Stimulated activated CD8-positive, alpha-beta memory T cell treated with anti-CD3 and anti-CD28 coated beads, Interleukin-7, amount 100 ng/mL, for 24 hours (primary cell): ENCODE measurements around the gene CDH13.

Experiments used
- DNase-seq: peaks from one replicate; pipeline ENCODE4 v3.0.0-alpha.2; 2020; ENCODE audit warnings: low read depth

CDH13 gene

DNA sequence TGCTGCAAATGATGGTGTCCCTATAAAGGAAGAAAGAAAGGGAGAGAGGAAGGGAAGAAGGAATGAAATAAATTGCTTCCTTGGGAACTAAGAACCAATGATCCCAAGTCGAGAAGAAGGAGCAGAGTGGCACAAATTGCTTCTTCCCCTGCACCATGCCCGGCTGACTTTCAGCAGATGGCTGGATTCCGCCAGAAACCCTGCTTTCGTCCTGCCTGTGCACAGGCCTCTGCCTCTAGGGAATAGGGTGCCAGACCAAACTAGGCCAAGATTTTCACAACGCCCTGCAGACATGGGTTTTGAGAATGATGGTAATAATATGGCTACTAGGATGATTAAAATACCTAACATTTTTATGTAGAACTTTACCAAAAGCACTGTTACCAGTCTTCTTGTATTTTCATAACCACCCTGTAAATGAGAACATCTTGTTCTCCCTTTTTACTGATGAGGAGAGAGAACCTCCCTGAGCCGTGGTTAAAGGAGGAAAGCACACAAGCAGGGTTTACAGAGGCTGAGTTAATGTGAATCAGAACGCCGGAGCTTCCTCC is 1058.9 kb downstream of the CDH13 start:
- DNase-seq = no peak

DNA sequence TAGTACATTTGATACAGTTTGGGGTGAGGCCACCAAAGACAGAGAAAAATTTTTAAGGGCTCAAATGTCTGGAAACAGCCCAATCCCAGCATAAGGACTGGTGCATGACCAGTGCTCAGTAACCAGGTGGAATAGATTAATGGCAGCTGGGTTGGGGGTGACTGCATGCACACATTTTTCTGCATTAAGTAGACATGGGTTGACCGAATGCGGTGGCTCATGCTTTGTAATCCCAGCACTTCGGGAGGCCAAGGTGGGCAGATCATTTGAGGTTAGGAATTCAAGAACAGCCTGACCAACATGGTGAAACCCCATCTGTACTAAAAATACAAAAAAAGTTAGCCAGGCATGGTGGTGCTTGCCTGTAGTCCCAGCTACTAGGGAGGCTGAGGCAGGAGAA is 1060.0 kb downstream of the CDH13 start:
- no peak for DNase-seq

DNA sequence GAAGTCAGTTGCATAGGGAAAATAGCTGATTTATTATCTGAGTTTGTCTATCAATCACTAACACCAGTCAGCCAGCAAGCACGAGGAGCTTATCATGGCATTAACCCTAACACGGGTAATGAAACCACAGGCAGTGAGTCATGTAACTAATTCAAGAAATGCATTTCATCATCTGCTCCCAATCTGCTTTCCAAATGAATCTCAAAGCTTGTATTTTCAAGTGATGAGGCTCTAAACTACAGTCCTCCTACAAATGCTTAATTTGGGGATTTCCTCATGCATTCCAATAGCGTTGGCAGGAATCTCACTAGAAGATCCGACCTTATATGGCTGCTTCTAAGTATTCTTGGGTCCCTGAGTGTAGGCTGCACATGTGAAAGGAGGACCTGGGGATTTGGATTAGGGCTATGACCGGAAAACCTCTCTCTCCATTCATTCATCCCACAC is 1062.6 kb downstream of the CDH13 start:
- no peak for DNase-seq

DNA sequence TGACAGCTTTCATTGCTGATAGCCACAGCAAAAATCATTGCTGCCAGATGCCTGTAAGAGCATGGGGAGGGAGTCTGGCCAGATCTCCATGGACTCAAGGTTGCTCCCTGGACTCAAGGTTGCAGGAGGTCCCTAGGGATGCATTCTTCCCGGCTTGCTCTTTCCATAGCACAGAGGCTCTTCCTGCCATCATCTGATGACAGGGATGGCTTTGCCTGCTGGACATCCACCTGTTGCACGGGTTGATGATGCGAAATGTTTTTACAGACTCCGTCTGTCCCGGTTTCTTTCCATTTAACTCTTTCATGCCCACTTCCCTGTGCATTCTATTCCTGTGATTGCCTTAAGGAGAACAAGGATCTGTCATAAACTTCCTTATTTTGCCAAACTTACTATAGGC is 1065.5 kb downstream of the CDH13 start:
- DNase-seq = no peak

DNA sequence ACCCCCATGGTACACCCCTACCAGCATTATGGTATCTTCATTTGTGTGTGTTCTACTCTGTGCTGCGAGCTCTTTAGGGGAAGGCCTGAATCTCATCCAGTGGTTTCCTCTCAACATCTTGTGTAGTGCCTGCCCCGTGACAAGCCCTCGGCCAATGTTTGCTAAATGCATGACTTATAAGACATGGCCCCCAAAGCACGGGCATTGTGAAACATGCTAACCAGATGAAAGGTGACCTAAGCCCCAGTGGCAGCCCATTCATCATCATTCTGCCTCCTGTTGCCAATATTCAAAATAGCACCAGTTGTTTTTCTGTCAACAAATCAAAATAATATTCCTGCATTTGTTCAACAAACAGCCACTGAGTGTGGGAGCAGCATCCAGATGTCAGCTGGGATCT is 1072.2 kb downstream of the CDH13 start:
- DNase-seq = no peak

DNA sequence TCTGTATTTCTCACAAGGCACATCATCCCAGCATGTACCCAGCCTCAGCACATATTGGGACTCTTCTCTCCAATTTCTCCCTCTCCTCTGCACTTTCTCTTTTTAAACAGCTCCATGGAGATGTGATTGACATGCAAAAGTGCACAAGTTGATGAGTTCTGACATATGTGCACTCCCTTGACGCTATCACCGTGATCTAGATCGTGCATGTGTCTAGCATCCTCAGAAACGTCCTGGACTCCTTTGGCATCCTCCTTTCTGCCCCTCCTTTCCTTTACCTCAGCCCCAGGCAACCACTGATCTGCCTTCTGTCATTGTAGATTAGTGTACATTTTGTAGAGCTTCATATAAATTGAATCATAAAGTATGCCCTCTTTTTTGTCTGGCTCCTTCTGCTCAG is 1073.0 kb downstream of the CDH13 start:
- no peak for DNase-seq

DNA sequence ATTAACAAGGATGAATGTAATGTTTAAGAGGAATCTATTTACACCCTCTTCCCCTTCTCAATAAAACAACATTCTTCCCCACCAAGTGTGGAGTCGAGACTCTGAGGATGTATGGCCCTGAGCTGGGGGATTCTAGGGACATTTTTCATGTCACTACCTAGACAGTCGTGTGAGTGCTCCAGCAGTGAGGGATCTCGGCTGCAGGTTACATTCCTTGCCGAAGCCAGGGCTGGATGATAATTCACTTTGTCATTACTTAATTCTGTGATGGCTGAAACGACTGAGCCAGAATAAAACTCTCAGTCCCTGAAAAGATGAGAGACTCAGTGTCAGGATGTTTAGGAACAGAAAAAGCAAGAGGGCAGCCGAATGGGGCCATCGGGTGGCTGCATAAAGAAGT is 1074.1 kb downstream of the CDH13 start:
- no peak for DNase-seq

DNA sequence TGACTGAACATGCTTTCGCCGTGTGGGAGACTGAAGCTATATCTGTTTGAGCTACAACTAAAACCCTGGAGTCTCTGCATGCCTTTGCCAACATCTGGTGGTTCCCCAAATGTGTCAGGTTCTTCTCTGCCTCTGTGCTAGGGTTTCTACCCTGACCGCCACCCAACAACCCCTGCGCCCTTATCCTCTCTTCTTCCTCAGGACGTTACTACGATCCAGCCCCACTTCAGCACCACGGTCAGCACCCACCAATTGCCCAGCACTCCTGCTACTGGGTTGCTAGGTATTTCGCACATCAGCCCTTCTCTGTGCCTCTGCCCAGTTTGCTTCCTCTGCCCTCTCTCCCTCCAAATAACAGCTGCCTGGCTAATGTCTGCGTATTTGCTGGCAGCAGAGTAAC is 1074.7 kb downstream of the CDH13 start:
- no peak for DNase-seq

DNA sequence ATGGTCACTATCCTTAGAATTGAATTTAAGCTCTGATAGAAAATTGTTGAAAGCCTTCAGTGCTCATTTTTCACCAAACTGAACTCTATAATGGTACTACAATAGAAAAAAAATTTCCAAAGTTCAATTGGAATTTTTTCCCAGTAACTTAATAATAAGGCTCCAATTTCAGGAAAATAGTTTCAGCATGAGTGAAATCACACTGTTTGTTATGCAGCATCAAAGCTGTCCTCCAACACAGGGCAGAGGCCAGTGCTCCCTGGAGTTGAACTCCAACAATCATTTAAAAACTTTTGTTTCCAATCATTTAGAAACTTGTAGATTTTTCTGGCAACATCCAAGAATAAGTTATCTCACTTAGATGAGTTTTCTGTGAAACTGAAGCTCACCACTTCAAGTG is 1077.9 kb downstream of the CDH13 start:
- DNase-seq = no peak

DNA sequence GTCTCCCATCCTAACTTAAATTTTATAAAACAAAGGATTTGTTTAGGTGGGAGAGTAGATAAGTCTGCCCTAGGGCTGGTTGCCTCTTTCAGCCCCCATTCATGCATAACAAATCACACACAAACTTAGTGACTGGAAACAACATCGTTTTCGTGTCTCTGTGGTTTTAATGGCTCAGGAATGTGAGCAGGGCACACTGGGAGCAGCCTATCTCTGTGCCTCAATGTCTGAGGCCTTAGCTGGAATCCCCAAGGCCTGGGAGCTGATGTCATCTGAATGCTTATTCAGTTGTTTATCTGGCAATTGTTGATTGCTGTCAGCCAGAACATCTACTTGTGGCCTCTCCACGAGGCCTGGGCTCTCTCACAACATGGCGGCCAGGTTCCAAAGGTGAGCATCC is 1079.1 kb downstream of the CDH13 start:
- DNase-seq = no peak

DNA sequence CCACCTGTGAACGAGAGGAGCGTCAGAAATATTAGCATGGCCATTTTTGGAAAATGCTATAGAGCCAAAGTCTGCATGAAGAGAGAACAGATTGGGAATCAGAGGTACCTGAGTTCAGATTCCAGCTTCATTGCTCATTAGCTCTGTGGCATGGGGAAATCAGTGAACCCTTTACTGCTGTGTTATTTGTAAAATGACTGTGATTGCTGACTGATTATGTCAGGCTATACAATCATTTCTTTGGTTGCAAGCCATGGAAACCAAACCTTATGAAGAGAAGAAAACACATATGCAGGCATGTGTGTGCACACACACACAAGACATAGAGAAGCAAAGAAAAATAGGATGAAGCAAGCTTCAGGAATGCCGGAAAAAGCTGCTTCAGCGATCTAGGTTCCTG is 1079.6 kb downstream of the CDH13 start:
- no peak for DNase-seq

DNA sequence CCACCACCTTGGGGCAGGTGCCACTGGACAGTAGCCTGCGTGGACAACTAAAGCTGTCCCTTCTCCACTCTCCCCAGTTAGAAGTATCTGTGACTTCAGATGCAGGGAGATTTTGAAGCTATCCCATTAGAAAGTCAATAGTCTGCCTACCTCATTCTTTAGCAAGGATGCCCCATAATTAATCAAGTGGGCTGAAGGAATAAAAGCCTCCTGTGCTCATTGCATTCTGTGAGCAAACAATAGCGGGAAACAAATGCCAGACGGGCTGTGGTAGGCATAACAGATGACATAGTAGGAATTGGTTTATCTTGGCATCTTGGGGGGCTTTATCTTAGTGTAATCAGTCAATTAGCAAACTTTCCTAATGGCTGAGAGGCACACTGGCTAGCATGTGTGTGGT is 1084.3 kb downstream of the CDH13 start:
- no peak for DNase-seq

DNA sequence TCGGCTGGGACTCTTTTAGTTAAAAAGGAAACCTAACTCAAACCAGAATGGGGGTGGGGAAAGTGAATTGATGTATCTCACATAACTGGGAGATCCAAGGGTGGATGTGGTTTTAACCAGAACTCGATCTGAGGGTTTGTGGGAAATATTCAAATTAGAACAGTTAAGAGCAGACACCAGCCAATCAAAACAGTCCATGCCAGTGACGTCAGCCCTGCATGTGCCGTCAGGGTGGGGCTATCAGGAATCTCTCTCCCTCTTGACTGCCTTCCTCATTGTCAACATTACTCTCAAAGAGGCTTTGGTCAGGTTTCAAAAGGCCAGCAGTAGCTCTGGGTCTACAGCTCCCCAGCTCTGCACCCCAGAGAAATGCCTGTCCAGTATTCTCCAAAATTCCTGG is 1086.8 kb downstream of the CDH13 start:
- no peak for DNase-seq

DNA sequence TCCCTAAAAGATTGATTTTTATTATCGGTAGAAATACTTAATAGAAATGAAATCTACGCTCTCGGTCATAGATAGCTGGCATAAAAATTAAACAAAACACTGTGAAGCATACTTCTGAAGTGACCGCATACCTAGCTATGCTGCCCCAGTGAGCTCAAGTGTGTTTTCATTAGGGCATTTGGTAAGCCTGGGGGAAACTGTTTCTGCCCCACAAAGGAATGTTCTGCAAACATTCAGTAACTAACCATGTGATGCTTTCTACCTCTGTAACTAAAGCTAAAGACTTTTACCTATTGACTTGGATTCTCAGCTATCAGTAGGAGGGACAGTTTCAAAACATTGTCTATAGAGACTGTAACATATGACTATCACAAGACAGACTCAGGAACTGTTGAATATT is 1087.5 kb downstream of the CDH13 start:
- DNase-seq = no peak

DNA sequence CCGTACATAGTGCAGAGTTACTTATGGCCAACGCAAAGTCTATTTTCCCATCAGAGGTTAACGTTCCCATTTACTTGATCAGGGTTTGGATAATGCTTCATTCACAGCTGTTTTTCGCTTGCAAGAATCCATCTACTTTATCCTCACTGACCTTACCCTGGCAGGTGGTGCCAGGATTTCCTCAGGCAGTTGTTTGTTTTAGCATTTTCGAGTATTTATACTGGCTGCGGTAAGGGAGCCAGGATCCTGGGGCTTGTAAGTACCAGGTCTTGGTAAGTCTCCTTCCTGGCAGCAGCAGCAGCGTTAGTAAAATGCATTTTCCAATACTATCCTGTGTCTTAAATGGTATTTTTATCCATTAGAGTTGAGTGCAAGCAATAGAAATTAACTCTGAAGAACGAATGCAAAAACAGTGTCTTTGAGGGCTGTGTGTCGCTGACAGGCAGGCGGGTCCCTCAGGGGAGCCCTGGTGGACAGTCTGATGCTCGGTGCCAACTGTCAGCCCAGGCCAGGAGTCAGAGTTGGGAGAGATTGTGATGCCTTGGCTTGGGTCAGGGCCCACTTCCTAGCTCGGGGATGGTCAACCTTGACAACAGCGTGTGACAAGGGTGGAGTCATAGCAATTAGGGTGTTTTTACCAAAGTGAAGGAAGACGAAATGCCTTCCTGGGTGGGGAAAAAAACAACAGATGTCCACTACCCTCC is 1088.6 kb downstream of the CDH13 start:
- DNase-seq = no peak

DNA sequence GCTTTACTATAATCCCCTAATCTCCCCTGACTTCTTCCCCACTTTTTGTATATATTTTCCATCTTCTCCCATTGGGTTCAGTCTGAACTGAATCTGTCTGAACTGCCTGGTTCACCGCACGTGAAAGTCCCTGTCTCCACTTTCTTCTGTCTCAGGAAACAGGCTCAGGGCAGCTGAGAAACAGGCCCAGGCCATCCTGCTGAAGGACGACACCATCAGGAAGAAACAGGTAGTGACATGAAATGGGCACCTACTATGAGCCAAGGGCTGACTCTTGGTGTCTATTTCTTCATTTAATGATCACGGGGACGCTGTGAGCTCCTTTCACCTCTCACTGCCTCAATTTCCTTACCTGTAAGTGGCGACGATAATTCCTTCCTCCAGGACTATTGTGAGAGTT is 1090.5 kb downstream of the CDH13 start:
- no peak for DNase-seq

DNA sequence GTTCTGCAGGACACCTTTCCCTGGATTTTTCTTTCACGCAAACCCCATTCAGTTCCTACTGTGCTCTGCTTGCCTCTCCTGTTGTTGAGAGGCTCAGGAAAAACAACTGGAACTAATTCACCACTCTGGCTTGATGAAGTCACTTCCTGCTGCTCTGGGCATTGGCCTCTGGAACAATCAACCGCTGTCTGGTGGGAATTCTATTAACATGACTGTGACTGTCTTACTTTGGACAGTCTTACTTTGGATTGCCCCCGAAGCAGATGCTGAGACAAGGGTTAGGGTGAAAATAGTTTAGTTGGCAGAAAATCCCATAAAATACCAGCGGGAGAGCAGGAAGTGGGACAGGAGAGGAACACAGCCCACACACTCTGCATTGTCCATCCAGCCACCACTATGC is 1091.0 kb downstream of the CDH13 start:
- DNase-seq = no peak

DNA sequence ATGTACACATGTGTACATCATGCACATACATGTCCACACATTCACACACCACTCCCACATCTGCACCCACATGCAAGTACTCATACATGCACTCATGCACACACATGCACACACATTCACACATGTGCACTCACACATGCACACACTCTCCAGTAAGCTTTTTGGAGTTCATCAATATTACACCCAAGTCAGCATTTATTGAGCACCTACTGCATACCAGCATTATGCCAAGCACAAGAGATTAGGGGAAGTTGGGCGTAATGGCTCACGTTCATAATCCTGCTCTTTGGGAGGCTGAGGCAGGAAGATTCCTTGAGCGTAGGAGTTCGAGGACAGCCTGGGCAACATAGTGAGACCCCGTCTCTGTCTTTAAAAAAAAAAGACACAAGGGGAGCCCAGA is 1093.4 kb downstream of the CDH13 start:
- no peak for DNase-seq

DNA sequence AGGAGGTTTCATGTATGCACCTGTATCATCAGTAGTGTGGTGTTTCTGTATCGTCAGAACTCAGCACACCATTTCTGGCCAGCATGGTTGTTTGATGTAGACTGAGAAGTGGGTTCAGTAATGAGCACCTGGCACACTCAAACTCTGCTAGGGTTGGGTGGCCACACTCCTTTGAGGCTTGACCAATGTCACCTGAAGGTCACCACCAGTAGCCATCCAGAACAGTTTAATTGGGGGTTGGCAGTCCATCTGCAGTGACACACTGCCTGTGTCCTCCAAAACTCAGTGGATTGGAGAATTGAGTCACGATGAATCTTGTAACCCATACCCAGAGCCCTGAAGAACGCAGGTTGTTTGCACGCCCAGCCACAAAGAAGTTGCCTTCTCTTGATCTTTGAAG is 1094.2 kb downstream of the CDH13 start:
- no peak for DNase-seq

DNA sequence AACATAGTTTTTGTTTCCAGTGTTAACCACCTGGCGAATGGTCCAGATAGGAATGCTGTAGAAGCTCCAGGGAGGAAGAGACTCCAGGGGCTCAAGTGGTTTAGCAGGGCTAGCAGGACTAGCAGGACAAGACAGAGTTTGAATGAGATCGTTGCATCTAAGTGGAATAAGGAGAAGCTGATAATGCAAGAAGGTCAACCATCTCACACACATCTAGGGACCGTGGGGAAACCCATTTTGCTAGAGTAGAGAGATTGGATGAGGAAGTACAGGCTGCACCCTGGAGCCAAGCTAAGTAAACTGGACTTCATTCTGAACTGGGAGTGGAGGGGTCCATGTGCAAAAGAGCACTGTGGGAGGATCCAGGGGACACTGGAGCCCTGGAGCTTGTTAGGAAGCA is 1094.9 kb downstream of the CDH13 start:
- no peak for DNase-seq

DNA sequence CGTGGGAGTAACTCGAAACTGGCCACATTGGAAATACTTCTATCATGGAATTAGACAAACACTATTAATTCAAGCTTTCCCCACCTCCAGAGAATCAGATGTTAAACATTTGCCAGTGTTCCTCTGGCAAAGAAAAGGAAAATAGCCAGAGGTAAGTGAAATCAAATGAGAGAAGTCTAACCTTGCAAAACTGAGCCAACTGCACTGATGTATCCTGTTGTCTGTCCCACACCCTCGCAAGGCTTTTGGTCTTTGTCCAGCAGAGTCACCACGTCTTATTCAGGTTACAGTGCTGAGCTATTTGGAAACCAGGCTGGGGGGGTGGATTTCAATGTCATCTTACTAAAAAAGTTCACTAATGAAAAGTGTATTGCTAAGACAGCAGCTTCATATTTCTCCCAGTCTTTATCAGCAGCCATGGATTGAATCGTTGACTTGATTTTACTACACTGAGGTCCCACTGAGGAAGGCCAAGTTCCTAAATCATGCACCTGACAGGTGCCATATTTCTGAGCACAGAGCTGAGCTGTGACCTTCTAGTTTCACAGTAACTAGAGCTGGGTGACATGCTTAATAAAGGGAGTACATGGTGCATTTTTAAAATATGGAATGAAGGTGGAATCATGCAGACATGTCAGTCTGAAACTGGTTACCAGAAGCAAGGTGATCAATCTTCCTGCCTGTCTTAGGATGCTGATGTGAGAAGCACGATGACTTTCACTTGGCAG is 1095.9 kb downstream of the CDH13 start:
- DNase-seq = no peak

DNA sequence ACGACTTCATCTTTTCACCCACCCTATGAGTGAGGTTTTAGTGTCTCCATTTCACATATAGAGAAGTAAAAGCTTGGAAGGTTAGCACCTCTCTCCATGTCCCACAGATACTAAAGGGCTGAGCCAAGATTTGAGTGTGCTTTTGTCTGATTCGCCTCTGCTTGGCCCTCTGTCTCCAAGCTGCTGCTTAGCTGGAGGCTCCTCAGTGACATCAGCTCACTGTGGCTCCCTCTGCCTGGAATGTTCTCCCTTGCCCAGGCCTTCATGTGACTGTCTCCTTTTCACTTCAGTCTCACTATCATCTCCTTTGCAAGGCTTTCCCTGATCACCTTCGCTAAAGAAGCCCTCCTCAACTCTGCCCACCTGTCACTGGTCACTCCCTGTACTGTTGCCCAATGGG is 1096.5 kb downstream of the CDH13 start:
- no peak for DNase-seq

DNA sequence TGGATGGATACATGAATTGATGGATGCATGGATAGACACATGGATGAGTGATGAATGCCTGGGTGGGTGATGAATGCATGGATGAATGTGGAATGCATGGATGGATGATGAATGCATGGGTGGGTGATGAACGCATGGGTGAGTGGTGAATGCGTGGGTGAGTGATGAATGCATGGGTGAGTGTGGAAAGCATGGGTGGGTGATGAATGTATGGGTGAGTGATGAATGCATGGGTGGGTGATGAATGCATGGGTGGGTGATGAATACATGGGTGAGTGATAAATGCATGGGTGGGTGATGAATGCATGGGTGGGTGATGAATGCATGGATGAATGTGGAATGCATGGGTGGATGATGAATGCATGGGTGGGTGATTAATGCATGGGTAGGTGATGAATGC is 1097.1 kb downstream of the CDH13 start:
- no peak for DNase-seq

DNA sequence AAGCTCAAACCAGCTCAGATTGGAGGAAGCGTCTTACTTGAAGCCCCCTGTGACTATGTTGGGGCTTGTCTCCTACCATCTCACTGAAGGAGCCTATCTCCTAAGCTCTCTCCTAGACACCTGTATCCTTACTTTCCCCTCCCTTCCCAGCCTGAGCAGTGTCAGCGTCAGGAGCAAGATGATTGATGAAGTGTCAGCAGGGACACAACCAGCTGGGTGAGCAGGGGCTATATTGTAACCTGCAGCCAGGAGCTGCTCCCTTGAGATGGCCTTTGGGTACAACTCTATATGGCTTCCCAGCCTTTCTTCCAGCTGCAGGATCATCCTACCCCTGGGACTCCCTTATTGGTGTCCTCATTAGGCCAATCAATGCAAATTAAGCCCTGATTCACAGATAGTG is 1097.8 kb downstream of the CDH13 start:
- DNase-seq = no peak
